PC-3 (cell line): ENCODE data around the gene NANS. TPM values are rescaled to one million over a fixed set of nuclear protein-coding genes. Genes with fewer than 3 reads are reported as not detected.

Experiments used
- ATAC-seq: fragments of 200-7000 bp; cut with Tn5 transposase; 2 replicates; pipeline ENCODE4 v1.9.1; 2020; ENCODE audit warnings: mild to moderate bottlenecking, moderate library complexity
- BruUV-seq: library from RNA; stranded (reverse); fragments of 400-500 nt; replicated peaks from 2 replicates; lab custom pipeline; 2021; lab: Mats Ljungman, UMichigan
- CTCF ChIA-PET: fragments of 300-600 bp; sonication (Branson Sonifier 250); formaldehyde crosslinking; loops from one replicate; lab custom pipeline; 2022; ENCODE audit warnings: antibody characterized with exemption; lab: Charles Lee
- POLR2A ChIA-PET: fragments of 300-600 bp; sonication (Branson Sonifier 250); formaldehyde crosslinking; loops from one replicate; lab custom pipeline; 2022; ENCODE audit warnings: antibody characterized with exemption; ENCODE audit not compliant: unreplicated experiment; lab: Charles Lee
- DNase-seq: peaks from one replicate; pipeline ENCODE4 v3.0.0-alpha.2; 2015
- H2AFZ ChIP-seq: fragments of 300-600 bp; sonication (generic); 2 replicates; pipeline ENCODE4 v1.6.0; 2016; ENCODE audit warnings: antibody characterized with exemption, low read length
- H3F3A ChIP-seq: fragments of 300-600 bp; sonication (generic); one replicate; pipeline ENCODE4 v1.6.0; 2017; ENCODE audit warnings: antibody characterized with exemption, low read length, control low read depth, mild to moderate bottlenecking; ENCODE audit not compliant: unreplicated experiment
- H3K27ac ChIP-seq: fragments of 300-600 bp; sonication (generic); 2 replicates; pipeline ENCODE4 v1.5.1; 2016; ENCODE audit warnings: mild to moderate bottlenecking, low read length
- H3K27me3 ChIP-seq: fragments of 300-600 bp; sonication (generic); 2 replicates; pipeline ENCODE4 v1.6.1; 2016; ENCODE audit warnings: low read length, mixed read lengths
- H3K36me3 ChIP-seq: fragments of 300-600 bp; sonication (generic); 2 replicates; pipeline ENCODE4 v1.6.1; 2016; ENCODE audit warnings: low read depth, mixed run types, low read length, mixed read lengths
- H3K4me1 ChIP-seq: fragments of 300-600 bp; sonication (generic); 2 replicates; pipeline ENCODE4 v1.5.1; 2016; ENCODE audit warnings: low read length; ENCODE audit not compliant: insufficient read depth
- H3K4me2 ChIP-seq: fragments of 300-600 bp; sonication (generic); 2 replicates; pipeline ENCODE4 v1.6.0; 2016; ENCODE audit warnings: low read length
- H3K4me3 ChIP-seq: fragments of 300-600 bp; sonication (generic); 2 replicates; pipeline ENCODE4 v1.5.1; 2016; ENCODE audit warnings: mild to moderate bottlenecking, low read length, mixed read lengths
- H3K79me2 ChIP-seq: fragments of 300-600 bp; sonication (generic); 2 replicates; pipeline ENCODE4 v1.6.1; 2017; ENCODE audit warnings: low read length, mixed read lengths
- H3K9ac ChIP-seq: fragments of 300-600 bp; sonication (generic); 2 replicates; pipeline ENCODE4 v1.6.0; 2016; ENCODE audit warnings: mild to moderate bottlenecking, low read length
- H3K9me2 ChIP-seq: fragments of 300-600 bp; sonication (generic); replicated peaks from 2 replicates; pipeline ENCODE4 v1.6.1; 2016; ENCODE audit warnings: mixed run types, low read length, mixed read lengths
- H3K9me3 ChIP-seq: fragments of 300-600 bp; sonication (generic); 2 replicates; pipeline ENCODE4 v1.6.1; 2016; ENCODE audit warnings: low read length, mixed read lengths
- H4K20me1 ChIP-seq: fragments of 300-600 bp; sonication (generic); 2 replicates; pipeline ENCODE4 v1.6.1; 2016; ENCODE audit warnings: low read length, mixed read lengths
- EZH2 ChIP-seq: fragments of 300-600 bp; sonication (generic); IDR thresholded peaks from one replicate; pipeline ENCODE4 v1.6.1; 2017; ENCODE audit warnings: antibody characterized with exemption, mild to moderate bottlenecking, low read length; ENCODE audit not compliant: unreplicated experiment
- EZH2phosphoT487 ChIP-seq: fragments of 300-600 bp; sonication (generic); IDR thresholded peaks from 2 replicates; pipeline ENCODE4 v1.6.1; 2018; ENCODE audit warnings: mild to moderate bottlenecking, antibody characterized with exemption, low read length, borderline replicate concordance
- intact Hi-C: fragments of 100-400 bp; cut with micrococcal nuclease; formaldehyde crosslinking; loops from 2 replicates; pipeline ENCODE4 v1.9.0; 2023
- total RNA-seq: library from RNA; depleted of rRNA; stranded (reverse); fragments of >200 nt; gene quantifications from 2 replicates; pipeline ENCODE4 v1.2.3, GENCODE V29; 2014
- TF ChIP-seq, protein P1 (sequence below): fragments of 300-600 bp; sonication (generic); conservative IDR thresholded peaks from 2 replicates; pipeline ENCODE4 v1.5.1; 2017; ENCODE audit warnings: antibody characterized with exemption, low read depth, mild to moderate bottlenecking, low read length

The NANS gene
- total RNA-seq, 1 experiment from 2014 or later, result 93.0 TPM

DNA sequence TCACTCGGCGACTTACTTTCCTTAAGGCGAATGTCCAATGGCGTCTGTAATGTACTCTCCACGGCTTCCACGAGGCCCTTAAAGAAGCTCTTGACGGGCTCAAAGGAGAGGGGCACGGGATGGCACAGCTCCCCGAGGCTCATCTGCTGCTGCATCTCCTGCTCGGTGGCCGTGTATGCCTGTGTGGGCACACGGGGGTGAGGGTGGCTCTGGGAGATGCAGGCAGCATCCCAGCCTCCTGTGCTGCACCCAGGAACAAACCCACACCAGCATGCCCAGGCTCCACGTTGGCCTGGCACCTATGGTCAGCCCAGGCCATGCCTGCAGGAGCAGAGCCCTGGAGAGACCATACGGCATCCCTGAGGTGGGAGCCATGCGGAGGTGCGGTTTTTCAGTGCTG lies 38.3 kb downstream of the NANS start:
- intact Hi-C loops, result no loop called here
- H3K9me3 ChIP-seq, result no peaks in the 10 kb centered on the region
- ChIA-PET CTCF (no interaction called here), POLR2A (no interaction called here)
- no peaks in the 10 kb centered on the region for H4K20me1 ChIP-seq
- no peaks in the 10 kb centered on the region for H3K79me2 ChIP-seq
- no peak overlapping the region for H3K27ac ChIP-seq
- no peaks in the 10 kb centered on the region for H3K9me2 ChIP-seq
- no peak overlapping the region for H2AFZ ChIP-seq
- H3K9ac ChIP-seq, result no peak overlapping the region
- no peak overlapping the region for H3K4me2 ChIP-seq
- DNase-seq (no peak), ATAC-seq (no peak)
- no peaks in the 10 kb centered on the region for H3F3A ChIP-seq
- H3K4me3 ChIP-seq, result no peak overlapping the region
- no TSS peak for BruUV-seq
- H3K36me3 ChIP-seq, result no peaks in the 10 kb centered on the region
- no peaks in the 10 kb centered on the region for H3K27me3 ChIP-seq
- no peak for TF ChIP-seq EZH2phosphoT487
- no peaks in the 10 kb centered on the region for H3K4me1 ChIP-seq

GRCh38 chr9:98095401-98095800 lies 38.9 kb downstream of the NANS start:
- POLR2A ChIA-PET, result no interaction called here
- intact Hi-C loops, result no loop called here

DNA sequence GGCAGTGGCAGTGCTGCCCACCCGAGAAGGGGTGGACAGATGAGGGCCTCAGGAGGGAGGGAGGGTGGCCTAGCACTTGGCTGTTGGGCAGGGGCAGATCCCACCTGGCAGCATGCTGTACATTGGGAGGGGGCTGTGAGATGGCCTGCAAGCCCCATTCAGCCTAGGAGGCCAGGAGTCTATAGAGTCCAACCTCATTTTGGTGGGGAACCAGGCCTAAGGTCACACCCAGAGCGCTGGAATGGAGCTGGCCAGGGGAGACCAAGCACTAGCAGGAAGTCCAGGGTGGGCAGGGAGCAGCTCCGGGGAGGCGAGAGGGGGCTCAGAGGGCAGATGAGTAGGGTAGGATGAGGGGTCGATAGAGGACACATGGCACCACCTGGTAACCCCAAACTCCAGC lies 39.6 kb downstream of the NANS start:
- TF ChIP-seq EZH2 (no peak), EZH2phosphoT487 (no peak)
- TF ChIP-seq, protein P1, sequence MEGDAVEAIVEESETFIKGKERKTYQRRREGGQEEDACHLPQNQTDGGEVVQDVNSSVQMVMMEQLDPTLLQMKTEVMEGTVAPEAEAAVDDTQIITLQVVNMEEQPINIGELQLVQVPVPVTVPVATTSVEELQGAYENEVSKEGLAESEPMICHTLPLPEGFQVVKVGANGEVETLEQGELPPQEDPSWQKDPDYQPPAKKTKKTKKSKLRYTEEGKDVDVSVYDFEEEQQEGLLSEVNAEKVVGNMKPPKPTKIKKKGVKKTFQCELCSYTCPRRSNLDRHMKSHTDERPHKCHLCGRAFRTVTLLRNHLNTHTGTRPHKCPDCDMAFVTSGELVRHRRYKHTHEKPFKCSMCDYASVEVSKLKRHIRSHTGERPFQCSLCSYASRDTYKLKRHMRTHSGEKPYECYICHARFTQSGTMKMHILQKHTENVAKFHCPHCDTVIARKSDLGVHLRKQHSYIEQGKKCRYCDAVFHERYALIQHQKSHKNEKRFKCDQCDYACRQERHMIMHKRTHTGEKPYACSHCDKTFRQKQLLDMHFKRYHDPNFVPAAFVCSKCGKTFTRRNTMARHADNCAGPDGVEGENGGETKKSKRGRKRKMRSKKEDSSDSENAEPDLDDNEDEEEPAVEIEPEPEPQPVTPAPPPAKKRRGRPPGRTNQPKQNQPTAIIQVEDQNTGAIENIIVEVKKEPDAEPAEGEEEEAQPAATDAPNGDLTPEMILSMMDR, result no peak
- no peak overlapping the region for H3K4me2 ChIP-seq
- no peaks in the 10 kb centered on the region for H3K79me2 ChIP-seq
- H3K27me3 ChIP-seq, result no peaks in the 10 kb centered on the region
- ChIA-PET CTCF (no interaction called here), POLR2A (no interaction called here)
- H3K27ac ChIP-seq, result no peak overlapping the region
- no peaks in the 10 kb centered on the region for H3K9me2 ChIP-seq
- BruUV-seq, result no TSS peak
- no peaks in the 10 kb centered on the region for H3K9me3 ChIP-seq
- H2AFZ ChIP-seq, result no peak overlapping the region
- DNase-seq, result no peak
- H3K4me1 ChIP-seq, result no peaks in the 10 kb centered on the region
- H3K36me3 ChIP-seq, result no peaks in the 10 kb centered on the region
- intact Hi-C loops, result no loop called here
- no peak overlapping the region for H3K9ac ChIP-seq
- no peak overlapping the region for H3K4me3 ChIP-seq
- H4K20me1 ChIP-seq, result no peaks in the 10 kb centered on the region
- no peak for ATAC-seq
- H3F3A ChIP-seq, result no peaks in the 10 kb centered on the region

More at GRCh38 chr9:98095401-98095800, 38.9 kb downstream of the NANS start:
- Histone ChIP-seq H3K36me3 (no peaks in the 10 kb centered on the region), H3K9me2 (no peaks in the 10 kb centered on the region), H3K79me2 (no peaks in the 10 kb centered on the region), H3K4me1 (no peaks in the 10 kb centered on the region), H2AFZ (no peak overlapping the region), H3K9ac (no peak overlapping the region), H3K27me3 (no peaks in the 10 kb centered on the region), H3K9me3 (no peaks in the 10 kb centered on the region), H3F3A (no peaks in the 10 kb centered on the region), H4K20me1 (no peaks in the 10 kb centered on the region), H3K27ac (no peak overlapping the region), H3K4me3 (no peak overlapping the region), H3K4me2 (no peak overlapping the region)
- CTCF ChIA-PET, result no interaction called here
- no peak for DNase-seq
- TF ChIP-seq, protein P1, result no peak
- TF ChIP-seq EZH2phosphoT487, result no peak
- TF ChIP-seq EZH2, result no peak
- no peak for ATAC-seq
- no TSS peak for BruUV-seq
